WTC11 (cell line): ENCODE measurements around the gene ALCAM.

ENCODE experiments used
- CTCF ChIP-seq: fragments of 200-600 bp; IDR thresholded peaks from 2 replicates; pipeline ENCODE4 v1.8.0; 2022; ENCODE audit warnings: antibody characterized with exemption
- ERG ChIP-seq: fragments of 250-450 bp; sonication (Bioruptor Pico); IDR thresholded peaks from 2 replicates; pipeline ENCODE4 v1.8.0; 2021; ENCODE audit warnings: mild to moderate bottlenecking
- FOXK1 ChIP-seq: sonication (generic); formaldehyde crosslinking; IDR thresholded peaks from 2 replicates; pipeline ENCODE4 v1.8.0; 2022; ENCODE audit warnings: mild to moderate bottlenecking, moderate library complexity, missing genetic modification reagents
- JUN ChIP-seq: sonication (generic); formaldehyde crosslinking; IDR thresholded peaks from 2 replicates; pipeline ENCODE4 v1.8.0; 2023; ENCODE audit warnings: mild to moderate bottlenecking, missing genetic modification reagents
- KAT7 ChIP-seq: sonication (generic); formaldehyde crosslinking; IDR thresholded peaks from 2 replicates; pipeline ENCODE4 v1.8.1; 2023; ENCODE audit warnings: missing genetic modification reagents, mild to moderate bottlenecking, borderline replicate concordance
- MXD4 ChIP-seq: fragments of 250-450 bp; sonication (Bioruptor Pico); IDR thresholded peaks from 2 replicates; pipeline ENCODE4 v1.8.0; 2021; ENCODE audit warnings: mild to moderate bottlenecking, moderate library complexity, borderline replicate concordance
- NFYB ChIP-seq: sonication (generic); formaldehyde crosslinking; conservative IDR thresholded peaks from 2 replicates; pipeline ENCODE4 v1.8.0; 2022; ENCODE audit warnings: low read depth, missing genetic modification reagents
- NR1H2 ChIP-seq: sonication (generic); formaldehyde crosslinking; IDR thresholded peaks from 2 replicates; pipeline ENCODE4 v1.9.0; 2021; ENCODE audit warnings: mild to moderate bottlenecking, moderate library complexity, missing genetic modification reagents
- NR2C2 ChIP-seq: sonication (generic); formaldehyde crosslinking; IDR thresholded peaks from 2 replicates; pipeline ENCODE4 v1.8.0; 2022; ENCODE audit warnings: mild to moderate bottlenecking, missing genetic modification reagents
- PRRX2 ChIP-seq: fragments of 250-450 bp; sonication (Bioruptor Pico); IDR thresholded peaks from 2 replicates; pipeline ENCODE4 v1.8.0; 2021; ENCODE audit warnings: mild to moderate bottlenecking
- USF1 ChIP-seq: sonication (generic); formaldehyde crosslinking; IDR thresholded peaks from 2 replicates; pipeline ENCODE4 v1.8.0; 2022; ENCODE audit warnings: mild to moderate bottlenecking, missing genetic modification reagents
- ZNF121 ChIP-seq: sonication (generic); formaldehyde crosslinking; IDR thresholded peaks from 2 replicates; pipeline ENCODE4 v1.8.0; 2023; ENCODE audit warnings: missing genetic modification reagents

- TF ChIP-seq FOXK1 (CRISPR knock-in tag): no peak
- no peak for TF ChIP-seq PRRX2 (CRISPR knock-in tag)
- TF ChIP-seq JUN (CRISPR knock-in tag): no peak
- no peak for TF ChIP-seq CTCF
- no peak for TF ChIP-seq ZNF121
- TF ChIP-seq KAT7 (CRISPR knock-in tag): no peak
- no peak for TF ChIP-seq ERG (CRISPR knock-in tag)
- TF ChIP-seq USF1: no peak
- no peak for TF ChIP-seq NFYB
- no peak for TF ChIP-seq MXD4 (CRISPR knock-in tag)
- TF ChIP-seq NR2C2 (CRISPR knock-in tag): no peak
- TF ChIP-seq NR1H2 (CRISPR knock-in tag): no peak
Observed at GRCh38 chr3:105347625-105348302, 18.9 kb upstream of the ALCAM start.
